GM19467 (cell line): Measurements from ENCODE around the gene GGNBP2.

Experiments
- ATAC-seq: cut with Tn5 transposase; IDR thresholded peaks from one replicate; pipeline ENCODE4 v1.9.1; 2021; ENCODE audit warnings: mild to moderate bottlenecking, moderate library complexity; ENCODE audit not compliant: unreplicated experiment

The GGNBP2 gene

GRCh38 chr17:36625188-36625587, 80.5 kb downstream of the GGNBP2 start:
- no peak for ATAC-seq

- no peak for ATAC-seq
These were observed 82.4 kb downstream of the GGNBP2 start for GRCh38 chr17:36627101-36627500.

- ATAC-seq, result no peak
These were observed 83.9 kb downstream of the GGNBP2 start for GRCh38 chr17:36628576-36628975.

GRCh38 chr17:36629252-36629847, 84.6 kb downstream of the GGNBP2 start:
- ATAC-seq, result no peak

- no peak for ATAC-seq
These were observed 85.3 kb downstream of the GGNBP2 start for GRCh38 chr17:36629970-36630502.

GRCh38 chr17:36631022-36631421, 86.3 kb downstream of the GGNBP2 start:
- ATAC-seq, result no peak

- ATAC-seq, result no peak
These were observed 88.4 kb downstream of the GGNBP2 start for GRCh38 chr17:36632916-36633771.
